BJ (cell line): ENCODE data around the gene ZPBP2. TPM values are rescaled to one million over a fixed set of nuclear protein-coding genes. Genes with fewer than 3 reads are reported as not detected.
"Not testable (repeated sequence)": the region's sequence is repeated elsewhere in the genome, so short reads cannot be mapped to it uniquely, and the experiment has no call there.

ENCODE experiments used
- CTCF ChIA-PET: fragments of 350-600 bp; formaldehyde crosslinking; extraction: SDS; loops from one replicate; lab custom pipeline; 2021; ENCODE audit warnings: antibody characterized with exemption, inconsistent platforms; lab: Yijun Ruan, JAX
- POLR2A ChIA-PET: fragments of 300-600 bp; sonication (Branson Sonifier 250); formaldehyde crosslinking; extraction: SDS; loops from one replicate; lab custom pipeline; 2021; ENCODE audit warnings: antibody characterized with exemption; lab: Charles Lee
- DNase-seq: peaks from one replicate; pipeline ENCODE4 v3.0.0-alpha.2; 2011; ENCODE audit warnings: low read depth
- H3K27me3 ChIP-seq: 2 replicates; pipeline ENCODE4 v1.6.0; 2011; ENCODE audit warnings: low read length; ENCODE audit not compliant: control insufficient read depth, insufficient read depth
- H3K36me3 ChIP-seq: 2 replicates; pipeline ENCODE4 v1.5.1; 2011; ENCODE audit warnings: low read length; ENCODE audit not compliant: control insufficient read depth, insufficient read depth
- H3K4me3 ChIP-seq: 2 replicates; pipeline ENCODE4 v1.5.1; 2011; ENCODE audit warnings: low read depth, mild to moderate bottlenecking, control low read depth, low read length
- polyA plus RNA-seq: library from polyadenylated mRNA; depleted of rRNA; stranded (reverse); fragments of >200 nt; gene quantifications from 2 replicates; pipeline ENCODE4 v1.2.3, GENCODE V29; 2011
- TF ChIP-seq, protein P1 (sequence below): IDR thresholded peaks from 2 replicates; pipeline ENCODE4 v1.5.1; 2011; ENCODE audit warnings: low read depth, mild to moderate bottlenecking, control low read depth, inconsistent platforms, low read length, moderate library complexity; ENCODE audit not compliant: insufficient read depth

Gene ZPBP2
- polyA plus RNA-seq, 1 experiment, result not detected

DNA sequence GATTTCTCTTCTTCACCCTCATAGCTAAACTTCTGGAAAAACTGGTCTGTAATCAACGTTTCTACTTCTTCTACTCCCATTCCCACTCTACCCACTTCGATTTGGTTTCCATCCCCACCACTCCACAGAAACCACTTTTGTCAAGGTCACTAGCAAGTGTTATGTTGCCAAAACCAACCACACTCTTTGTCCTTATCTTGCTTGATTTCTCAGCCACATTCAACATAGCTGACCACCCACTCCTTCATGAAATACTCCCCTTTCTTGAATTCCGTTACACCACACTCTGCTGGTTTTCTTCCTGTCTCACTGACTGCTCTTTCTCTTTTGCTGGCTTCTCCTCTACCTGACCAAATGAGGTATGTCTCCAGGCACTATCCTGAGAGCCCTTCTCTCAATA lies 15.8 kb upstream of the ZPBP2 start:
- DNase-seq, result no peak
- Histone ChIP-seq H3K27me3 (peaks cover 2% of the 10 kb centered on the region), H3K36me3 (no peaks in the 10 kb centered on the region), H3K4me3 (no peak overlapping the region)
- CTCF ChIA-PET, result no interaction called here
- POLR2A ChIA-PET, result no interaction called here
- TF ChIP-seq, protein P1, sequence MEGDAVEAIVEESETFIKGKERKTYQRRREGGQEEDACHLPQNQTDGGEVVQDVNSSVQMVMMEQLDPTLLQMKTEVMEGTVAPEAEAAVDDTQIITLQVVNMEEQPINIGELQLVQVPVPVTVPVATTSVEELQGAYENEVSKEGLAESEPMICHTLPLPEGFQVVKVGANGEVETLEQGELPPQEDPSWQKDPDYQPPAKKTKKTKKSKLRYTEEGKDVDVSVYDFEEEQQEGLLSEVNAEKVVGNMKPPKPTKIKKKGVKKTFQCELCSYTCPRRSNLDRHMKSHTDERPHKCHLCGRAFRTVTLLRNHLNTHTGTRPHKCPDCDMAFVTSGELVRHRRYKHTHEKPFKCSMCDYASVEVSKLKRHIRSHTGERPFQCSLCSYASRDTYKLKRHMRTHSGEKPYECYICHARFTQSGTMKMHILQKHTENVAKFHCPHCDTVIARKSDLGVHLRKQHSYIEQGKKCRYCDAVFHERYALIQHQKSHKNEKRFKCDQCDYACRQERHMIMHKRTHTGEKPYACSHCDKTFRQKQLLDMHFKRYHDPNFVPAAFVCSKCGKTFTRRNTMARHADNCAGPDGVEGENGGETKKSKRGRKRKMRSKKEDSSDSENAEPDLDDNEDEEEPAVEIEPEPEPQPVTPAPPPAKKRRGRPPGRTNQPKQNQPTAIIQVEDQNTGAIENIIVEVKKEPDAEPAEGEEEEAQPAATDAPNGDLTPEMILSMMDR, result no peak

DNA sequence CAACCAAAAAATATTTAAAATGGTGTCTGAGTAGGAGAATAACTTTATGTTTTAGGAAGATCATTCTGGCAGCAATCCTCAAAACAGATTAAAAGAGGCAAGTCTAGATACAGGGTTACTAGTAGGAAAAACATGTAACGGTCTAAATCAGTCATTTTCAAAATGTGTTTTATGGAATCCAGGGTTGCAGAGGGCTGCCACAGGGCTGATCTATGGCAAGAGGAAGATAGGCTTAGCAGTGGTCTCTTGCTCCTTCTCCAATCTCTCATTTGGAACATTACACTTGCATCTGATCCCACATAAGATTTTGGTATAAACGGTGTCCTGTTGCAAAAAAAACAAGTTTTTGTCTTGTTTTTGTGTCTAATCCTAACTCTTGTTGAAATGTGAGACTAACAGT lies 13.1 kb upstream of the ZPBP2 start:
- POLR2A ChIA-PET, result no interaction called here
- H3K4me3 ChIP-seq, result no peak overlapping the region
- H3K36me3 ChIP-seq, result no peaks in the 10 kb centered on the region
- CTCF ChIA-PET, result interaction anchor here (1.1 kb wide), 1 partner anchor 16 kb away, joined by 3 read pairs; no protein-coding TSS in a partner anchor
- TF ChIP-seq, protein P1, result no peak
- peaks cover 2% of the 10 kb centered on the region for H3K27me3 ChIP-seq
- DNase-seq, result no peak

DNA sequence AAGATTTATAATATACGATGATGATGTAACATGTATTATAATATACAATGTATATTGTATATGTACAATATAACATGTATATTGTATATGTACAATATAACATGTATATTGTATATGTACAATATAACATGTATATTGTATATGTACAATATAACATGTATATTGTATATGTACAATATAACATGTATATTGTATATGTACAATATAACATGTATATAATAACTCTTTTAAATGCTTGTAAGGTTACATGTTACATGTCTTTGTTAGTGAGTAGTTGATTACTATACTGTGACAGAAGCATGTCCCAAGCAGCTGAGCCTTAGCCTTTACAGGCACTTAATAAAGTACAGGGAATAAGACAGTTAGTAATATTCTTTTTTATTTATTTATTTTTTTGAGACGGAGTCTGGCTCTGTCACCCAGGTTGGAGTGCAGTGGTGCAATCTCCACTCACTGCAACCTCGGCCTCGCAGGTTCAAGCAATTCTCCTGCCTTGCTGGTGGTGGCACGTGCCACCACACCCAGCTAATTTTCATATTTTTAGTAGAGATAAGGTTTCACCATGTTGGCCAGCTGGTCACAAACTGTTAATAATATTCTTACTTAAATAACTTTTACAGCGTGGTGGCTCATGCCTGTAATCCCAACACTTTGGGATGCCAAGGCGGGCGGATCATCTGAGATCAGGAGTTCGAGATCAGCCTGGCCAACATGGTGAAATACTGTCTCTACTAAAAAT lies 11.9 kb upstream of the ZPBP2 start:
- DNase-seq, H3K27me3 ChIP-seq, H3K4me3 ChIP-seq, H3K36me3 ChIP-seq, POLR2A ChIA-PET: not testable (repeated sequence)
- CTCF ChIA-PET, result interaction anchor here (1.1 kb wide), 1 partner anchor 15 kb away, joined by 3 read pairs; no protein-coding TSS in a partner anchor

DNA sequence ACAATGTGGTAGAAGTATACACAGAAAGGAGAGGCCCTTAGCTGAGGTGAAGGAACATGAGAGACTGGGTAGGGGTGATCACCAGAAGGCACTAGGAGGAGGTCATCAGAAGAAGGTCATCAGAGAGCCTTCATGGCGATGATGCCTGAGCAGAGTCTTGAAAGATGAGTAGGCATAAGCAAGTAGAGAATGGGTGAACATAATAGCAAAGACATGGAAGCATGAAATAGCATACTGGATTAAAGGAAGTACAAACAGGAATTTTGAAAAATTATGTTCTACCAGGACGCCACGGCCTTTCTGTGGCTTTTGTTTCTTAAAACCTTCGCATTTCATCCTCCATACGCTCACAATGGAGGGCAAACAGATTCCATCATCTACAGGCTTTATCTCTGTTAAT lies 6.8 kb upstream of the ZPBP2 start:
- POLR2A ChIA-PET, result interaction anchor here (0.5 kb wide), 1 partner anchor 208 kb away, joined by 3 read pairs; no protein-coding TSS in a partner anchor
- Histone ChIP-seq H3K4me3 (no peak overlapping the region), H3K36me3 (no peaks in the 10 kb centered on the region), H3K27me3 (peaks cover 21% of the 10 kb centered on the region)
- CTCF ChIA-PET, result no interaction called here
- no peak for DNase-seq
- TF ChIP-seq, protein P1, result no peak

DNA sequence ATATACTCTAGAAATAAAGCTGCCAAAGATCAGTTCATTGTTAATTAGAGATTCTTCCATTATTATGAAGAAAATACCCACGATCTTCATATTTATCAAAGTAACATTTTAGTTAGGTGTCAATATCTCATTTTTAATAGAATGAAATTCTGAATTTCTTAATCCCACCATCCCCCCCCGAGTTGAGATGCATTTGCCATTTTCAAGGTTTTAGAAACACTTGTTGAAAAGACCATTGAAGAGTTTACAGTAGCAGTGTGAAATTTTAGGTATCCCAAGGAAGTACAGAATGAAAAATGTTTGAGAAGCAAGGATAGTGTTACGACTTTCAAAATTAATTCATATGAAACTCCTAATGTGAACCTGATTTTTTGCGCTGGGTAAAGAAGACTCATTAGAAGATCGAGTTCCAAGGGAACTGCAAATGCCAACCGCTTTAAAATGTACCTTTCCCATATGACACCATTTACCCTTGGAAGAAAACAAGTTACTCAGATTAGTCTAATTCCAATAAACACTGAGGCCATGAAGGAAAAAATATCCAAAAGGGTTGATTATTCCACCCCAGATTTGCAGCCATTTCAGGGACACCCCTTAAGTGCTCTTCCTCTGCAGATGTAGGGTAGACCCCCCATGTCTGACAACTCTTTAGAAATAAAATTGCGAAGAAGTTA lies 4.6 kb upstream of the ZPBP2 start:
- Histone ChIP-seq H3K36me3 (no peaks in the 10 kb centered on the region), H3K27me3 (peaks cover 34% of the 10 kb centered on the region), H3K4me3 (no peak overlapping the region)
- no peak for DNase-seq
- ChIA-PET CTCF (no interaction called here), POLR2A (no interaction called here)
- TF ChIP-seq, protein P1, result no peak
